Suprapubic skin (tissue), 3 donors: ENCODE measurements around the gene TSKU.
"Not testable (repeated sequence)": the region's sequence is repeated elsewhere in the genome, so short reads cannot be mapped to it uniquely, and the experiment has no call there.

Experiments
- CTCF ChIP-seq, 2 donors: fragments of 200-600 bp in 1 of 2; fragments of 450-650 bp in 1 of 2; sonication (generic) in 1 of 2; IDR thresholded peaks; one replicate each; pipeline ENCODE4 v1.5.1; 2016 to 2019; ENCODE audit warnings: antibody characterized with exemption in 2 of 2, mild to moderate bottlenecking in 1 of 2, moderate library complexity in 1 of 2
- EP300 ChIP-seq: sonication (generic); formaldehyde crosslinking; IDR thresholded peaks from one replicate; pipeline ENCODE4 v1.6.1; 2017; ENCODE audit warnings: antibody characterized with exemption

DNA sequence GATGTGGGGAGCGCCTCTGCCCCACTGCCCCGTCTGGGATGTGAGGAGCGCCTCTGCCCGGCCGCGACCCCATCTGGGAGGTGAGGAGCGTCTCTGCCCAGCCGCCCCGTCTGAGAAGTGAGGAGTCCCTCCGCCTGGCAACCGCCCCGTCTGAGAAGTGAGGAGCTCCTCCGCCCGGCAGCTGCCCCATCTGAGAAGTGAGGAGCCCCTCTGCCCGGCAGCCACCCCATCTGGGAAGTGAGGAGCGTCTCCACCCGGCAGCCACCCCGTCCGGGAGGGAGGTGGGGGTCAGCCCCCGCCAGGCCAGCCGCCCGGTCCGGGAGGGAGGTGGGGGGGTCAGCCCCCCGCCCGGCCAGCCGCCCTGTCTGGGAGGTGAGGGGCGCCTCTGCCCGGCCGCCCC, 38.2 kb downstream of the TSKU start:
- not testable (repeated sequence) for TF ChIP-seq CTCF (IDR thresholded peaks at IDR 0.05); EP300
